GM18526 (cell line): ENCODE data around the gene WASL.

Source experiments
- POLR2A ChIP-seq: IDR thresholded peaks from 3 replicates; pipeline ENCODE4 v1.6.1; 2011; ENCODE audit not compliant: insufficient read length; ENCODE audit errors: extremely low read depth

The WASL gene

GRCh38 chr7:123640583-123640982, 108.2 kb downstream of the WASL start:
- no peak for TF ChIP-seq POLR2A

DNA sequence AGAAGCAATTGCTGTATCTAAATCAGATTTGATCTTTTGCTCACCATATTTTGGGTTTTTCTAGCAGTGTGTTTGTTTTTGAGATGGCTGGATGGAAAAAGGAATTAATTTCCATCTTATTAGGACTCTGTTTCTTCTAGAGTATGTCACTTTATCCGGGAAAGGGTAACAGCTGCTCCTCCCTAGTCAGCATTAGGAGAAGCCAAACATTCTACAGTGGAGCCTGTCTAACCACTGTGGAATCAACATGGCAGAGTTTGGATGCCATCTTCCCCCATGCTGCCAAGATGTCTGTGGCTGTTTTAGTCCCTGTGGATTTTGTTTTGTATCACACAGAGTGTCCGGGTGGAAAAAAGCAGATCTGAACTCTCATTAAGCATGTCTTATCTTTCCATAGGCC, 109.2 kb downstream of the WASL start:
- no peak for TF ChIP-seq POLR2A

GRCh38 chr7:123637878-123638277, 110.9 kb downstream of the WASL start:
- no peak for TF ChIP-seq POLR2A

- TF ChIP-seq POLR2A, result no peak
Observed at GRCh38 chr7:123637203-123637602, 111.6 kb downstream of the WASL start.

DNA sequence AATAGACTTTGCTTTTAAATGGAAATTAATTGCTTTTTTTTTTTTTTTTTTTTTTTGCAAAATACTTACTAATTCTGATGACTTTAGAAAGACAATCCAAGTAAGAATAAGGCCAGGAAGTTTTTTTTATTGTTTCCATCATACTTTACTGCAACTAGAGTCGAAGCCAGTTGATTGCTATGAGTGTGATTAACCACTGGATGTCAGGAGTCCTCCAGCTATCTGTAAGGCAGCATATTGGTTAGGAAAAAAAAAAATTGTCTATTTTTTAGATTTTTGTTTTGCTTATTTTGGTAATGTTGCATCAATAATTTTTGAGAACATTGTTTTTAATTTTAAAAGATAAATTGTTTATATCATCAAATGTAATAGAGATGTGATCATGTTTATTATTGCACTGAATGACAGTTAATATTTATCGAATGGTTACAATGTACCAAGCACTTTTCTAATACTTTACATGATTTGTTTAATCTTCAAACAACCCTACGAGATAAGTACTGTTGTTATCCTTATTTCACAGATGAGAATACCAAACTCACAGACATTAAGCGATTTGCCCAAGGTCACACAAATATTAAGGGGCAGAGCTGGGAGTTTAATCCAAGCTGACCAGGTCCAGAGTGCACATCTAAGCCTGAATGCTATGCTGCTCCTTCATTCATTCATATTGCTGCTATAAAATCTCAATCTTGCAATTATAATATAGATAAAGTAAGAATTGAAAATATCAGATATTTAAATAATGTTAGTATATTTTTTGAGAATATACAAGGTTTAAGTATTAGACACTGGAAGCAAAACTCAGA, 113.0 kb downstream of the WASL start:
- TF ChIP-seq POLR2A, result no peak

GRCh38 chr7:123633553-123633952, 115.2 kb downstream of the WASL start:
- no peak for TF ChIP-seq POLR2A

DNA sequence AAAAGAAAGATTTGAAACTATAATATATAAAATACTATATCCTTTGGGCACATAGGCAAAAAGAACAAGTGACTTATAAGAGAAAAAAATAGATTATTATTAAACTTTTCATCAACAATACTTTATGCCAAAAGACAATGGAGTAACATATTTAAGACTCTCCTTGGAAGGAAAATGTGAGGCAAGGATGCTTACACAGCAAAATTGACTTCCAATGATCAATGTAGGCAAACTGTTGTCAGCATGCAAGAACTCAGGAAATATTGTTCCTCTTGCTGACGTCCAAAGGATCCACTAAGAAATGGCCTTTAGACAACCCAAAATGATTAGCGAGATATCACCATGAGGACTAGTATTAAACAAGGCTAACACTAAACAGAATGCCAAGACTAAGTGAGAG, 116.0 kb downstream of the WASL start:
- TF ChIP-seq POLR2A, result no peak
